GM06990 (cell line): ENCODE data around the gene SMAD4.

Experiments
- DNase-seq: peaks from one replicate; pipeline ENCODE4 v3.0.0-alpha.2; 2011; ENCODE audit not compliant: insufficient read length; ENCODE audit errors: extremely low read depth
- H3K27me3 ChIP-seq: replicated peaks from 2 replicates; pipeline ENCODE4 v1.6.0; 2011; ENCODE audit warnings: low read length; ENCODE audit not compliant: control insufficient read depth, insufficient read depth
- H3K36me3 ChIP-seq: 2 replicates; pipeline ENCODE4 v1.5.1; 2011; ENCODE audit warnings: low read length; ENCODE audit not compliant: control insufficient read depth, insufficient read depth
- H3K4me3 ChIP-seq: replicated peaks from 2 replicates; pipeline ENCODE4 v1.5.1; 2011; ENCODE audit warnings: low read depth, mild to moderate bottlenecking, control low read depth, low read length
- CTCF ChIP-seq: IDR thresholded peaks from 2 replicates; pipeline ENCODE4 v1.5.1; 2011; ENCODE audit warnings: low read length, control low read depth, mild to moderate bottlenecking, inconsistent platforms; ENCODE audit not compliant: insufficient read depth, poor library complexity, severe bottlenecking

SMAD4 gene

GRCh38 chr18:51006948-51007789 is 22.8 kb upstream of the SMAD4 start:
- Histone ChIP-seq H3K27me3 (no peaks in the 10 kb centered on the region), H3K36me3 (no peaks in the 10 kb centered on the region), H3K4me3 (no peak overlapping the region)
- no peak for DNase-seq
- TF ChIP-seq CTCF: no peak

- no peaks in the 10 kb centered on the region for H3K27me3 ChIP-seq
- no peak overlapping the region for H3K4me3 ChIP-seq
- TF ChIP-seq CTCF: no peak
- no peak for DNase-seq
- H3K36me3 ChIP-seq: no peaks in the 10 kb centered on the region
These were observed 22.2 kb upstream of the SMAD4 start for GRCh38 chr18:51007790-51008139.

- H3K4me3 ChIP-seq: no peak overlapping the region
- H3K36me3 ChIP-seq: no peaks in the 10 kb centered on the region
- TF ChIP-seq CTCF: no peak
- no peak for DNase-seq
- H3K27me3 ChIP-seq: no peaks in the 10 kb centered on the region
These were observed 20.9 kb upstream of the SMAD4 start for GRCh38 chr18:51009072-51009471.

GRCh38 chr18:51010218-51010617 is 19.8 kb upstream of the SMAD4 start:
- no peak for TF ChIP-seq CTCF
- H3K36me3 ChIP-seq: no peaks in the 10 kb centered on the region
- no peak overlapping the region for H3K4me3 ChIP-seq
- no peak for DNase-seq
- H3K27me3 ChIP-seq: no peaks in the 10 kb centered on the region

GRCh38 chr18:51011709-51012108 is 18.3 kb upstream of the SMAD4 start:
- no peak for DNase-seq
- H3K36me3 ChIP-seq: no peaks in the 10 kb centered on the region
- H3K27me3 ChIP-seq: no peaks in the 10 kb centered on the region
- no peak overlapping the region for H3K4me3 ChIP-seq
- TF ChIP-seq CTCF: no peak
